SIG-M5 treated with dmso at 0.1 percent for 504 hours (cell line): ENCODE measurements around the gene ZNF584.
"Not testable (repeated sequence)": the region's sequence is repeated elsewhere in the genome, so short reads cannot be mapped to it uniquely, and the experiment has no call there.

Experiments
- DNase-seq: peaks from one replicate; lab custom pipeline; 2025; ENCODE audit not compliant: unreplicated experiment; lab: John Stamatoyannopoulos, UW

The ZNF584 gene

GRCh38 chr19:58408152-58409009, at the start of gene ZNF584:
Gene ZNF584 (plus strand): TSS chr19:58408649. CDS start chr19:58409148, 499 bp downstream.
- peak; percentile 96 for DNase-seq

DNA sequence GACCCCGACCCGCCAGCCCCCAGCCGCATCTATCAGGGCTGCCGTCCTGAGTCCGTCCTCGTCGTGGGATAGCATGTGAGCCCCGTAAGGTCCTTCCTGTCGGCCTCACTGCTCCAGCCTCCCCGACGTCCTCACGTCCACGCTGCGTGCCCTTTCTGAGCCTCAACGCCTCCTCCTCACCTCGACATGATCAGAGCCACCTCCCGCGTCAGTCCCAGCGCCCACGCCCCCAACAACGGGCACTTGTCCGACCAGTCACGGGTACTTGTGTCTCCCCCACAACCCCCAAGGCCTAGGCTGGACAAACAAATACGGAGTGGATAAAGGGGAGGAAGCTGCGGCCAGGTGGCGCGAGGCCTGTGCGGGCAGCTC, 46.6 kb upstream of the ZNF584 start:
- no peak for DNase-seq

DNA sequence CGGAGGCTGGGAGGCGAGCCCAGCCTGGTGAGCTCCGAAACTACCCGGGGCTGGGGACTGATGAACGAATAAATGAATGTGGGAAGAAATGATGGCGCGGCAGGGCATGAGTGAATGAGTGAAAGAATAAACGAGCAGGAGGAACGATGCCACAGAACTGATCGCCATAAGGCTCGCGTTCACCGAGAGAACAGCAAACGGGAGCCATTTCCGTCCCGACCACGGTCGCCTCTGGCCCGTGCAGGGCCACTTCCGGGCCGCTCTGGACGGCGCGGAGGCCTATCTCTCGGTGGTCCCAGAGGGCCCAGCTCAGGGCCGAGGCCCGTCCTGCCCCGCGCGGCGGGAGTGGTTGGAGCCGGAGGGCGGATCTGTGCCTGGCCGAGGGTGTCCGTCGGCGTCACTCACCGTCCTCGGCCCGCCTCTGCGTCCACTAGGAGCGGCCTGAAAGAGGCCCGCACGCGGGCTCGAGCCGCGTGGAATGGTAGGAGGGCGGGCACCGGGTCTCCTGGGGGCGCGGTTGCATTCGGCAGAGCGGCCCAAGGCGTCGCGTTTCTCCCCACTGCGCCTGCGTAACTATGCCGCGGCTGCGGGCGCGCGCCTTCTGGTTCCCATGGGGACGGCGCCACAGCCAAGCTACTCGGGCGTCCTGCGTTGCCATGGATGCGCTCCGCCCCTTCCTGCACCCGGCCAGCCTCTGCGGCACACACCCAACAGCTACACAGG, 46.0 kb upstream of the ZNF584 start, which contains the start of gene ZNF497:
ZNF497 (minus strand) TSS at position 480 of the 723 bp plus-strand sequence. CDS start 5,116 bp downstream, outside the sequence.
- peak; percentile 88 for DNase-seq

DNA sequence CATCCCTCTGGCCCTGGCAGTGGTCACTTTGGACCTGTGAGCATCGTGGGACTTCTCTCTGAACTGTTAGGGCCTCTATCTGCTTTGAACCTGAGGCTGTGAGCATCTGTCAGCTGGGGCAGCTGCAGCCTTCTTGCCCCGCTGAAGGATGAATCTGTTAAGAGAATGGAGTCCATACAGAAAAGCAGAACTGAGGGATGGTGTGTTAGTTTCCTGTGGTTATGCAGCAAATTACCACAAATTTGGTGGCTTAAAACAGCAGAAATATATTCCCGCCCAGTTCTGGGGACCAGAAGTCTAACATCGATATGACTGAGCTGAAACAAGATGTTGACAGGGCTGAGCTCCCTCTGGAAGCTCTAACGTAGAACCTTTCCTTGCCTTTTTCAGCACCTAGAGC, 44.3 kb upstream of the ZNF584 start:
- DNase-seq: peak; percentile 81

DNA sequence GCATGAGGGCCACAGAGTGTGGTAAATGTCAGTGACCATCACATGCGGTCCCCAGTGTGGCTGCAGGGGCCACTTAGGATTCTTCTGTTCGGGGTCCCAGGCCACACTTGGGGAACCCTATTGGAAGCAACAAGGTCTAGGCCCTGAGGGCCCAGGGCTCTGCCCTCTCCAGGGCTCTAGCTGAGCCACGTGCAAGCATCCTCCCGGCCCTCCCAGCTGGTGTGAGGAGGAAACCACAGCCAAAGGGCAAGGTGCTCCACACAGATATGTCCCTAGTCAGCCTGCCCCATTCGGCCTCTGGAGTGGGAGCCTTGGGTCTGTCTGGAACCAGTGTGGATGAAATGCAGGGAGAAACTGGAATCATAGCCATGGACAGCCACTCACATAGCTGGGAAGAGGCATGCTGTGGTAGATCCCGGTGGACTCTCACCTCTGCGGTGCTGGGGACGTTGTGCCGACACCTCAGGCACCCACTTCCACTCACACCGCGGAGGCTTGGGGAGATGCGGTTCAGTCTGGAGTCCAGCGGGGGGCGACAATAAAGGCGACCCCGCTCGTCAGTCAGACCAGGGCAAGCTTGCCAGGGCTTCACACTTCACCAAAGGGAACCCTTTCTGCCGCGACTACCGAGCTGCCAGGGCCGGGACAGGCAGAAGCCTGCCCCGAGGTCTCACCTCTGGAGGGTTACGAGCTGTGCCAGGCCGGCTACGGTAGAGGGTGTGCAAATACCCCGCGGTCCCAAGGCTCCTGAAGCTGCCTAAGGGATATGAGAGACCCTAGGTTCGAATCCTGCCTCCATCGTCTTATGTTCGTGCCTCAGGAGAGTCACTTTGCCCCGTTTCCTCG, 41.6 kb upstream of the ZNF584 start:
- DNase-seq: no peak

DNA sequence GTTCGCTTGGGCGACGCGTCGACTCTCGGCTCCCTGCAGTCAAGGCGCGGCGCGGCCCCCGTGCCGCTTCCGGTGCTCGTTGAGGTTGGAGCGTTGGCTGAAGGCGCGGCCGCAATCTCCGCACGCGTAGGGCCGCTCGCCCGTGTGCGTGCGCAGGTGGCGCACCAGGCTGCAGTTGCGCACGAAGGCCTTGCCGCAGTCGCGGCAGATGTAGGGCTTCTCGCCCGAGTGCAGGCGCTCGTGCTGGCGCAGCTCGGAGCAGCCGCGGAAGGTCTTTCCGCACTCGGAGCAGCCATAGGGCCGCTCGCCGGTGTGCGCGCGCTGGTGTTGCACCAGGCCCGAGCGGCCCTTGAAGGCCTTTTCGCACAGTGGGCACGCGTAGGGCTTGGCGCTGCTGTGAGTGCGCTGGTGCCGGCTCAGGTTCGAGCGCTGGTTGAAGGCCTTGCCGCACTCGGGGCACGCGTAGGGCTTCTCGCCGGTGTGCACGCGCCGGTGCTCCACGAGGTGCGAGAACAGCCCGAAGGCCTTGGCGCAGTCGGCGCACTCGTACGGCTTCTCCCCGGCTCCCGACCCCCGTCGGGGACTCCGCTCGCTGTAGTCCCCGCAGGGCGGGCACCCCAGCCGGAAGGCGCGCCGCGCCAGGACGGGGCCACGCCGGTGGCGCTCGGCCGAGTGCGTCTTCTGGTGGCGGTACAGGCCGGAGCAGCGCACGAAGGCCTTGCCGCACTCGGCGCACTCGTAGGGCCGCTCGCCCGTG, 40.6 kb upstream of the ZNF584 start:
- DNase-seq: no peak

GRCh38 chr19:58368561-58369360, 39.7 kb upstream of the ZNF584 start:
- no peak for DNase-seq

GRCh38 chr19:58372311-58373133, 35.9 kb upstream of the ZNF584 start:
- peak; percentile 9 for DNase-seq

DNA sequence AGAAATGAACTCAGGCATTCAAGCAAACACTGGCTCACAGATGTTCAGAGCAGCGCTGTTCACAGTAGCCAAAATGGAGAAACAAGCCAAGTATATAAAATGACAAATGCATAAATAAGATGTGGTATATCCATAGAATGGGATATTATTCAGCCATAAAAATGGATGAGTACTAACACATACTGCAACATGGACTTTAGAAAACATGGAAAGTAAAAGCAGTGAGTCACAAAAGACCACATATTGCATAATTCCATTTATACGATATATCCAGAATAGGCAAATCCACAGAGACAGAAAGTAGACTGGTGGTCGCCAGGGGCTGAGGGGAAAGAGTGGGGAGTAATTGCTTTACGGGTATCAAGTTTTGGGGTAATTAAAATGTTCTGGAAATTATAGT, 34.2 kb upstream of the ZNF584 start:
- peak; percentile 37 for DNase-seq

DNA sequence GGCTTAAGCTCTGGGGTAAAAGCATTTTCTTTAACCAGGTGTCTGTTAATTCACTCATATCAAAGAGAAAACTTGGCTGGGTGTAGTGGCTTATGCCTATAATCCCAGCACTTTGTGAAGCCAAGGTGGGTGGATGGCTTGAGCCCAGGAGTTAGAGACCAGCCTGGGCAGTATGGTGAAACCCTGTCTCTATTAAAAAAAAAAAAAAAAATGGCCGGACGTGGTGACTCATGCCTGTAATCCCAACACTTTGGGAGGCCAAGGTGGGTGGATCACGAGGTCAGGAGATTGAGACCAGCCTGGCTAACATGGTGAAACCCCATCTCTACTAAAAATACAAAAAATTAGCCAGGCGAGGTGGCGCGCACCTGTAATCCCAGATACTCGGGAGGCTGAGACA, 31.7 kb upstream of the ZNF584 start:
- not testable (repeated sequence) for DNase-seq

- no peak for DNase-seq
Observed at GRCh38 chr19:58379246-58379645, 29.2 kb upstream of the ZNF584 start.

DNA sequence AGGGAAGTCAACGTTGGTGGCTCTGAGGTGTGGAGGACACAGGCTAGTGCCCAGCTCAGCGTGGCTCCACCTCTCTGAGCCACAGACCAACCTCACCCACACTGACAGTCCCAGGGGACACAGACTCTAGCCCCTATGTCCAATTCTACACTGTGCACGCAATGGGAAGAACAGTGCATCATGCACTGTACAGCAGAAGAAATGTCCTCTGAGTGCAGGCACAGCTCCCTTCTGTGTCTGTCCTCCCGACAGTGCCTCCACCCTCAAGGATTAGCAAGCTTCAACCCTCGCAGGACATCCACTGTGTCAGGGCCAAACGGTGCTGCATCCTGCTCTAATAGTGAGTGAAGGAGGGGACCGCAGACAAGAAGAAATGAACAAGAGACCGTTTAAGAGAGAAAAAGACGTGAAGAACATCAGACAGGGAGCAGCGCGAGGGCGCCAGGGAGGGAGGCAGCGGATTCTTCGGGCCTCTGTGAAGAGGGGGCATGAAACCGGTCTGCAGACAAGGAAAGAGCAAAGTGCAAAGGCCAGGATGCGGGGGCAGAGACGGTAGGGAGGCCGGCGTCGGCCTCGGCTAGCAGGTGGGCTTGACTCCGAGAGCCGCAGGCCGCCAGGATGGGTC, 28.3 kb upstream of the ZNF584 start:
- no peak for DNase-seq

DNA sequence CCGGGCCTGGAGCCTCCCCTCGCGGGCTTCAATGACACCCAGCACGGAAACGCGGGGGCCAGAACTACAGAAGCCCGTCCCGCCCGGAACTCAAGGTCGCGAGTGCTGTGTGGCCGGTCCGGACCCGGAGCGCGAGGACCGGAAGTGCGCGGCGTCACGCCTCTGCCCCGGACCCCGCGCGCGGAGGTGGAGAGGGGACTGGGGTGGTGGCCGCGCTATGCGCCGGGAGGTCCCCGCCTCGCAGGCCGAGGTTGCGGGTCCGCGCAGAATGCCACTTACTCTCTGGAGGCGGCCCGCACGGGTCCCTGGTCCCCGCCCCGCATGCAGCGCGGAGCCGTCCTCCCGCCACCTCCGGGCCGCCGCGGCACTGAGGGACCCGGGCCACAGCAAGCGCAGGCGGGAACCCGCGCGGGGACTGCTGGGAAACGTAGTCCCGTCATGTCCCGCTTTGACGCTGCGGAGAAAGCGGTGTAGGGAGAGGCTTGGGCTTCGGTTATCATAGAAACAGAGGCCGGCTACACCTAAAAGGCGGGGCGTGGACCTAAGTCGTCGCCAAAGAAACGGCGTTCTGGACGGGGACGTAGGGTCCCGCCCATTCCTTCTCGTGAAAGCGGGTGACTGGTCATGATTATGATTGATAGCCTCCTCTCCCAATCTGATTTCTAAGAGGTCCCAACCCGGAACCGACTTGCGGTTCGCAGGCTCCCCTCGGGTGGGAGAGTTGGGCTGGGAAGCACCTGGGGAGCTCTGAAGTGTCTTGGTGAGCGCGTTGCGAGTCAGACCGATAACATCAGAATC, 27.6 kb upstream of the ZNF584 start, which contains the start of gene ZNF837:
ZNF837 (minus strand) TSS at position 369 of the 798 bp plus-strand sequence. CDS start 11,698 bp downstream, outside the sequence.
- DNase-seq: peak; percentile 99

DNA sequence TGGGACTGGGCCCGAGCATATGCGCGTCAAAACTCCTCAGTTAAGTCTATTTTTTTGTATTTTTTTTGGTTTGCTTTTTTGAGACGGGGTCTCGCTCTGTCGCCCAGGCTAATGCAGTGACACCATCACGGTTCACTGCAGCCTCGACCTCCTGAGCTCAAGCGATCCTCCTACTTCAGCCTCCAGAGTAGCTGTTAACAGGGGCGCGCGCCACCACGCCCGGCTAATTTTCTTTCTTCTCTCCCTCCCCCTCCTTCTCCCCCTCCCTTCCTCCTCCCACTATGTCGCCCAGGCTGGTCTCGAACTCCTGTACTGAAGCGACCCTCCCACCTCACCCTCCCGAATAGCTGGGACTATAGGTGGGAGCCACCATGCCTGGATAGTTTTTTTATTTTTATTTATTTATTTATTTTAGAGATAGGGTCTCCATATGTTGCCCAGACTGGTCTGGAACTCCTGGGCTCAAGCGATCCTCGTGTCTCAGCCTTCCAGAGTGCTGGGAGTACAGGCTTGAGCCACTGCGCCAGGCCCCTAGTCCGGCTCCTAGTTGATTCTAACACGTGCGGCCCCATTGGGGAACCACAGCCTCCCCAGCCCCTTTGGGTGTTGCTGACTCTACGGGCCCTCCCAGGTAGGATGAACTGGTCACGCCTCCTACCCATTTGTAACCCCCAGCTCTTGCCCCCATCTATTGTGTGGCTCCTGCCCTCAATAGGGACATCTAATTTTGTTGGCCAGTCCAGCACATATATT, 26.8 kb upstream of the ZNF584 start:
- no peak for DNase-seq

- no peak for DNase-seq
Observed at GRCh38 chr19:58382997-58383603, 25.3 kb upstream of the ZNF584 start.

DNA sequence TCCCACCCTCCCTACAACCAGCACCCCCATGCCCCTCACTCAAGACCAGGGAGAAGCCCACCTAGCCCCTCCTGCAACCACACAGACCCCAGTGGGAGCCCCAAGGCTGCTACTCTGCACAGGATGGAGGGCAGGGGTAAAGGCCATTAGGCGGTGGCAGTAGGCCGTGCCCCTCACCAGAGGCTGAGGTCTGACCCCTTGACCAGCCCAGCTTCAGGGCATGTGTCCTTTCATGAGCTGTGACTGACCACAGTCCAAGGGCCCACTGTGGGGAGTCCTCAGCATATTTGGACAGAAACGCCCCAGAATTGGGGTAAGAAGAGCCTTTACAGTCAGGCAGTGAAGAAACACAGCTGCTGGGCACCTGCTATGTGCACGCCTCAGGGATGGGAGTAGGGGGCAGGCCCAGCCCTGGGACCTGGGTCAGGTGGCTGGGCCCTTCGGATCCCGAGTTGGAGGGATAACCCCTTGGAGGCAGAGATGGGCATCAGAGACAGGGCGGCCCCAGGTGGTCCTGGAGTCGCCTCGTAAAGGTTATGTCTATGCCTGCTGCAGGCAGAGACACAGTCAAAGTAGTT, 23.0 kb upstream of the ZNF584 start:
- DNase-seq: no peak
